Right lobe of liver (tissue), 6 donors: ENCODE results near the gene CDC42BPA. TPM values are rescaled to one million over a fixed set of nuclear protein-coding genes. Genes with fewer than 3 reads are reported as not detected.

ENCODE experiments used
- ATAC-seq, 4 donors: fragments of 200-7000 bp; cut with Tn5 transposase; one replicate each; pipeline ENCODE4 v1.9.1; 2020; ENCODE audit warnings: mild to moderate bottlenecking in 4 of 4, moderate library complexity in 4 of 4
- DNase-seq, 3 donors: peaks; one replicate each; pipeline ENCODE4 v3.0.0-alpha.2; 2020
- H3K27ac ChIP-seq, 3 donors: fragments of 200-600 bp; one replicate each; pipeline ENCODE4 v1.8.0; 2022
- H3K27me3 ChIP-seq, 2 donors: fragments of 200-600 bp; one replicate each; pipeline ENCODE4 v1.8.0; 2022
- H3K36me3 ChIP-seq, 4 donors: fragments of 200-600 bp; sonication (generic) in 1 of 4; one replicate each; pipeline versions ENCODE4 v1.5.1 to v1.8.0; 2017 to 2022; ENCODE audit warnings: control low read depth in 1 of 4
- H3K4me1 ChIP-seq, 4 donors: fragments of 200-600 bp; sonication (generic) in 1 of 4; one replicate each; pipeline versions ENCODE4 v1.5.1 to v1.8.0; 2017 to 2022; ENCODE audit warnings: control low read depth in 1 of 4
- H3K4me3 ChIP-seq, 3 donors: fragments of 200-600 bp; one replicate each; pipeline ENCODE4 v1.8.0; 2022
- H3K9me3 ChIP-seq, 4 donors: fragments of 200-600 bp; sonication (generic) in 1 of 4; one replicate each; pipeline versions ENCODE4 v1.5.1 to v1.8.0; 2017 to 2022; ENCODE audit warnings: control low read depth in 1 of 4
- POLR2A ChIP-seq: fragments of 450-650 bp; IDR thresholded peaks from one replicate; pipeline ENCODE4 v1.6.1; 2017; ENCODE audit warnings: antibody characterized with exemption, mild to moderate bottlenecking
- WGBS: methylation state at CpG from one replicate; pipeline ENCODE4 v1.1.6; 2018; ENCODE audit warnings: low coverage, low lambda C conversion rate; ENCODE audit not compliant: insufficient coverage; ENCODE audit errors: missing lambda C conversion rate; 5-methylcytosine and 5-hydroxymethylcytosine counted together
- intact Hi-C, 2 donors: fragments of 100-400 bp; cut with DNase I; formaldehyde crosslinking; loops; one replicate each; pipeline versions ENCODE4 v1.11.2 to v1.14.1; 2022
- total RNA-seq, 6 experiments: library from RNA; depleted of rRNA in 2 of 6; stranded (reverse); fragments of >200 nt in 2 of 6; fragmentation: NEBNext Ultra II Directional in 3 of 6; extraction: Animal tissue kit (Norgen Biotek cat#: 25700) in 3 of 6; gene quantifications; one replicate each; pipeline versions ENCODE4 v1.1.0 to v1.2.4, GENCODE V29; 2016 to 2023
- TF ChIP-seq, protein P1 (sequence below), 4 donors: fragments of 200-600 bp in 3 of 4; fragments of 450-650 bp in 1 of 4; IDR thresholded peaks; one replicate each; pipeline versions ENCODE4 v1.5.1 to v1.8.0; 2016 to 2022; ENCODE audit warnings: antibody characterized with exemption in 4 of 4, mild to moderate bottlenecking in 2 of 4
- donor health status: DM: no; HTN: yes; CAD: no.
- donor health status: DM: no; HTN: no; CAD: no.
- donor health status: DM: no; HTN: no; CAD: no.
- donor health status: DM: no; HTN: yes; CAD: no.
- donor health status: DM: no; HTN: yes; CAD: no.

The CDC42BPA gene
- total RNA-seq, 6 experiments from 2014 or later, result 11.4 to 35.0 (median 22.2) TPM

DNA sequence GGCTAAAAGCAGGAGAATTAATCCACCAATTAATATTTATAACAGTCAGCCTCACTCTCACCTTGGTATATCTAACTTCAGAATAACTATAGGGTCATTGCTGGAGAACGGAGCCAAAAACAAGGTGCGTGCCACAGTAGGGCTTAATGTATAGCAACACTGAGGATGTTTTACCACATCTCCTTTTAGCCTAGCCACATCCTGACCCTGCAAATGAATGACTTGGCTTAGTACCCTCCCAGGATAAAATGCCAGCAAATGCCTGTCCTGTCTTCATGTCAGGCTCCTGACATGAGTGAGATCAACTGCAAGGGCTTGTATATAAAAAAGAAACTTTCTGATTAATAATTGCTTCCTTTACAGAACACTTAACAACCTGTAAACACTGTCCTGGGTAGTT is 2.7 kb upstream of the CDC42BPA start:
- DNase-seq, result no peak

DNA sequence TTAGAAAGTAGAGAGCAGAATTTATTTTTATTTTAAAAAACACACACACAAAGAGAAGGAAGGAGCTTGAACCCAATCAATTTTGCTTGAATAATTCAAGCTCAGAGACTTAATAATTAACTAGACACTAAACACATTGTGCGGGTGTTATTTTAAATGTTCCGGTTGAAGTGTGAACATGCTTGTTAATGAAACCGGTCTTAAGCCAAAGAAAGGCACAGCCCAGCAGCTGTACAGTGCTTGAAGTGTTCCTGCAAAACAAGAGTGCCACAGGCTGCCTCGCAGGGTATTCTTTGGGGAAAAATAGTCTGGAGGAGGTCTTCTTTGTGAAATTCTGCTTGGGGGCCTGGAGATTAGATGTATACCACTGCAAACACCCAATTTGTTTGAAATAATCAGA is 2.2 kb upstream of the CDC42BPA start:
- TF ChIP-seq POLR2A, result no peak
- TF ChIP-seq, protein P1, sequence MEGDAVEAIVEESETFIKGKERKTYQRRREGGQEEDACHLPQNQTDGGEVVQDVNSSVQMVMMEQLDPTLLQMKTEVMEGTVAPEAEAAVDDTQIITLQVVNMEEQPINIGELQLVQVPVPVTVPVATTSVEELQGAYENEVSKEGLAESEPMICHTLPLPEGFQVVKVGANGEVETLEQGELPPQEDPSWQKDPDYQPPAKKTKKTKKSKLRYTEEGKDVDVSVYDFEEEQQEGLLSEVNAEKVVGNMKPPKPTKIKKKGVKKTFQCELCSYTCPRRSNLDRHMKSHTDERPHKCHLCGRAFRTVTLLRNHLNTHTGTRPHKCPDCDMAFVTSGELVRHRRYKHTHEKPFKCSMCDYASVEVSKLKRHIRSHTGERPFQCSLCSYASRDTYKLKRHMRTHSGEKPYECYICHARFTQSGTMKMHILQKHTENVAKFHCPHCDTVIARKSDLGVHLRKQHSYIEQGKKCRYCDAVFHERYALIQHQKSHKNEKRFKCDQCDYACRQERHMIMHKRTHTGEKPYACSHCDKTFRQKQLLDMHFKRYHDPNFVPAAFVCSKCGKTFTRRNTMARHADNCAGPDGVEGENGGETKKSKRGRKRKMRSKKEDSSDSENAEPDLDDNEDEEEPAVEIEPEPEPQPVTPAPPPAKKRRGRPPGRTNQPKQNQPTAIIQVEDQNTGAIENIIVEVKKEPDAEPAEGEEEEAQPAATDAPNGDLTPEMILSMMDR (IDR thresholded peaks at IDR 0.05), result no peak
- no peaks in the 10 kb centered on the region for H3K36me3 ChIP-seq
- DNase-seq (no peak), ATAC-seq (no peak)
- H3K27me3 ChIP-seq, result no peaks in the 10 kb centered on the region
- intact Hi-C loops, result no loop called here
- peaks cover 0 to 30% (median 6%) of the 10 kb centered on the region in 4 donors for H3K4me1 ChIP-seq
- H3K9me3 ChIP-seq, result no peaks in the 10 kb centered on the region
- H3K27ac ChIP-seq, result no peak overlapping the region
- WGBS, result 34% methylated on average over 3 of the region's 4 CpGs
- H3K4me3 ChIP-seq, result no peak overlapping the region

More for the DNA sequence above, 2.7 kb upstream of the CDC42BPA start:
- H3K27me3 ChIP-seq, result no peaks in the 10 kb centered on the region
- H3K9me3 ChIP-seq, result no peaks in the 10 kb centered on the region
- WGBS, result no CpG with 5 or more reads among the region's 2 CpGs
- H3K4me3 ChIP-seq, result no peak overlapping the region
- H3K4me1 ChIP-seq, result peaks cover 0 to 30% (median 6%) of the 10 kb centered on the region in 4 donors
- H3K27ac ChIP-seq, result no peak overlapping the region
- intact Hi-C loops, result no loop called here
- TF ChIP-seq POLR2A, result no peak
- TF ChIP-seq, protein P1 (IDR thresholded peaks at IDR 0.05), result no peak
- ATAC-seq, result no peak
- no peaks in the 10 kb centered on the region for H3K36me3 ChIP-seq

DNA sequence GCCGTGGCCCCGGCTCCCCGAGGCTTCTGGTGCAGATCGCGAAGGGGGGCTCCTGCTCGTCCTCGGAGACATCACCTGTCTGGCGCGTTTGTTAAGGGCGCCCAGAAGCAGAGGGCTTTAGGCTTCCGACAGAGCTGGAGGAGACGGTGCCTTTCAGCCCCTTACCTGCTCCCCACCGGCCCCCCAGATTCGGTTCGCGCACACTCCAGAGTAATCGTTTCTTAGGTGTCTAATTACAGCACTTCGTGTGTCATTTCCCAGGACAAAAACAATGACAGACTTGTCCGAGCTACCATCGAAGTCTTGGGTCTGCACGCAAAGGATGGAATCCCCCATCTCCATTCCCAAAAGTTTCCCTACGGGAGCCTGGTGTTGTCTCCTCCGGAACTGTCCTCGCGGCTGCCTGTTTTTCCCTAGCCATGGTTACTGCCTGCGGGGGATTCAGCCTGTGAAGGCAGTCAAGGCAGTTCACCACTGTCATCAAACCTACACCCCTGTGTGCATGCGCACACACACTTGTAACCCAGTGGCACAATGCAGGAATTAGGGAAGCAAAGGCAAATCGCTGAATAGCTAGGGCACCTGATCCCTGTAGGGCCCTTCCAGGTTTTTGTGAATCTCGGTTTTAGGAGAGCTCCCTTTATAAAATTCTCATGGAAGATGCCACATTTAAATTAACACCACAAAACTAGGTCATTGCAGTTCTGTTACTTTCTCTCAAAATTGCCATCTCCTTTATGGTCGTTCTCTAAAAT is 738 bp upstream of the CDC42BPA start:
- WGBS, result 31% methylated on average over 12 of the region's 30 CpGs
- no peak for TF ChIP-seq POLR2A
- TF ChIP-seq, protein P1 (IDR thresholded peaks at IDR 0.05), result no peak
- peak in 2 of 3 donors; percentile 34 to 49 for DNase-seq
- H3K4me1 ChIP-seq, result peaks cover 0 to 30% (median 6%) of the 10 kb centered on the region in 4 donors
- no peaks in the 10 kb centered on the region for H3K27me3 ChIP-seq
- intact Hi-C loops, result loop anchor here in 1 of 2 donors (10.0 kb wide), 1 partner anchor 74 kb away; no protein-coding TSS in a partner anchor
- peak overlapping the region; percentile 90 to 91 (median 91) for H3K27ac ChIP-seq
- H3K9me3 ChIP-seq, result no peaks in the 10 kb centered on the region
- H3K4me3 ChIP-seq, result peak overlapping the region; percentile 68 to 78 (median 69)
- peak; percentile 18 to 40 (median 26) for ATAC-seq
- H3K36me3 ChIP-seq, result no peaks in the 10 kb centered on the region

DNA sequence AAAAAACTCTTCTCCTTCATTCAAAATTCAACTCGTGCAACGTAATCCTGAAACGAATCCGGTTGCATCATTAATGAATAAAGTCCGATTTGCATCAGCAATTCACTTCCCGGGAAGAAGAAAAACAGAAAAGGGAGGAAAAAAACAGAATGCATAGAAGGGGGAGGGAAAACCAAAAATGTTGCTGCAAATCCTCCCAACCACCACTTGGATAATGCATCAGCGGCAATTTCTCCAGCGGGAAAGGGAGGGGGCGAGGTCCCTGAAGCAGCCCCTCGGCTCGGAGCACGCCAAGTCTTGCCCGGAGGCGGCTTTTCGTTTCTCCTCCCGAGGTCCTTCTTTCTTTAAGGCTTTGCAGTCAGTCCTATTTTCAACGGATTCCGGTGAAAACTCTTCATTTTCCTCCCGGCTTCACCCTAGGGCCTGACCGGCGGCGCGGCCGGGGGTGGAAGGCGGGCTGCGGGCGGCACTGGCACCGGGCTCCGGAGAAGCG is 723 bp downstream of the CDC42BPA start:
- H3K4me3 ChIP-seq, result peak overlapping the region; percentile 68 to 78 (median 69)

More for the DNA sequence above, 723 bp downstream of the CDC42BPA start:
- under 1% methylated on average over 11 of the region's 30 CpGs for WGBS
- peak; percentile 11 to 41 (median 32) for ATAC-seq
- Histone ChIP-seq H3K4me1 (peaks cover 0 to 20% (median 3%) of the 10 kb centered on the region in 4 donors), H3K27ac (peak overlapping the region; percentile 90 to 91 (median 91)), H3K36me3 (no peaks in the 10 kb centered on the region), H3K27me3 (no peaks in the 10 kb centered on the region), H3K9me3 (no peaks in the 10 kb centered on the region)
- peak; percentile 43 to 58 (median 56) for DNase-seq
- intact Hi-C loops, result loop anchor here in 1 of 2 donors (10.0 kb wide), 1 partner anchor 73 kb away; no protein-coding TSS in a partner anchor
- TF ChIP-seq, protein P1 (IDR thresholded peaks at IDR 0.05), result peak in 1 of 4 donors; percentile 17
- TF ChIP-seq POLR2A, result peak; percentile 40
